Adrenal gland (tissue), 12 donors: ENCODE data around the gene DRD1. TPM values are rescaled to one million over a fixed set of nuclear protein-coding genes. Genes with fewer than 3 reads are reported as not detected.

ENCODE experiments used
- DNase-seq, 7 donors: peaks; one replicate each; pipeline ENCODE4 v3.0.0-alpha.2; 2019 to 2020
- H3K27ac ChIP-seq, 5 donors: fragments of 200-600 bp; sonication (generic) in 4 of 5; 1 replicate in 3 of 5; 2 replicates in 2 of 5; pipeline versions ENCODE4 v1.5.1 to v1.8.0; 2016 to 2020; ENCODE audit warnings: mild to moderate bottlenecking in 1 of 5
- H3K27me3 ChIP-seq: fragments of 200-600 bp; 2 replicates; pipeline ENCODE4 v1.8.0; 2021
- H3K36me3 ChIP-seq, 2 donors: fragments of 200-600 bp; replicated peaks in 1 of 2; 1 replicate in 1 of 2; 2 replicates in 1 of 2; pipeline versions ENCODE4 v1.5.1 to v1.8.0; 2018 to 2022
- H3K4me1 ChIP-seq, 2 donors: fragments of 200-600 bp; replicated peaks in 1 of 2; 1 replicate in 1 of 2; 2 replicates in 1 of 2; pipeline versions ENCODE4 v1.5.1 to v1.8.0; 2018 to 2021
- H3K4me3 ChIP-seq, 4 donors: fragments of 200-600 bp; sonication (generic) in 3 of 4; one replicate each; pipeline ENCODE4 v1.5.1; 2016 to 2018
- H3K9me3 ChIP-seq, 3 donors: fragments of 200-600 bp; sonication (generic) in 1 of 3; replicated peaks in 1 of 3; 1 replicate in 2 of 3; 2 replicates in 1 of 3; pipeline versions ENCODE4 v1.5.1 to v1.8.0; 2016 to 2021
- CTCF ChIP-seq, 6 experiments: fragments of 450-650 bp in 4 of 6; fragments of 200-600 bp in 2 of 6; sonication (generic) in 1 of 6; IDR thresholded peaks; 1 replicate in 5 of 6; 2 replicates in 1 of 6; pipeline versions ENCODE4 v1.5.1 to v1.8.0; 2016 to 2021; ENCODE audit warnings: antibody characterized with exemption in 6 of 6, mild to moderate bottlenecking in 2 of 6, moderate library complexity in 1 of 6
- POLR2A ChIP-seq, 2 donors: fragments of 450-650 bp; IDR thresholded peaks; one replicate each; pipeline ENCODE4 v1.6.1; 2017; ENCODE audit warnings: antibody characterized with exemption in 2 of 2, mild to moderate bottlenecking in 2 of 2, moderate library complexity in 1 of 2
- WGBS, 4 donors: extraction: QIAGEN DNeasy Blood & Tissue Kit in 2 of 4; methylation state at CpG; one replicate each; pipeline versions ENCODE4 v1.1.5 to v1.1.7; 2013 to 2017; 5-methylcytosine and 5-hydroxymethylcytosine counted together
- intact Hi-C, 2 donors: fragments of 100-400 bp; cut with DNase I; formaldehyde crosslinking; loops; one replicate each; pipeline versions ENCODE4 v1.14.1 to v1.15.0; 2022 to 2023
- polyA plus RNA-seq, 3 donors: library from polyadenylated mRNA; stranded (reverse); fragments of 200-250 nt in 2 of 3; fragments of 350-450 nt in 1 of 3; fragmentation: Illumina TruSeq in 1 of 3; extraction: RNeasy Lipid Tissue Mini Kit (QIAGEN cat#74804) in 1 of 3; gene quantifications; one replicate each; pipeline ENCODE4 v1.2.3, GENCODE V29; 2013 to 2014
- total RNA-seq, 9 donors: library from RNA; depleted of rRNA in 4 of 9; stranded (reverse); fragments of >200 nt in 4 of 9; fragments of 120-200 nt in 1 of 9; fragmentation: NEBNext Ultra II Directional in 1 of 9; extraction: Animal tissue kit (Norgen Biotek cat#: 25700) in 1 of 9; gene quantifications; one replicate each; pipeline versions ENCODE4 v1.1.0 to v1.2.4, GENCODE V29; 2013 to 2023
- donor health status: healthy with polysubstance abuse.
- donor health status: Bipolar disorder and iron deficiency.
- donor health status: DM: yes; HTN: yes; CAD: no.
- donor health status: DM: no; HTN: no; CAD: no.
- donor health status: DM: no; HTN: no; CAD: no.
- donor health status: DM: yes; HTN: yes; CAD: no.

The DRD1 gene
- total and polyA plus RNA-seq, 12 donors = under 0.01 to 1.3 (median 0.26) TPM

GRCh38 chr5:175394601-175395000 is 49.4 kb downstream of the DRD1 start:
- H3K4me3 ChIP-seq = no peak overlapping the region
- no peaks in the 10 kb centered on the region for H3K9me3 ChIP-seq
- H3K36me3 ChIP-seq = no peaks in the 10 kb centered on the region
- DNase-seq = no peak
- intact Hi-C loops = no loop called here
- WGBS, 4 donors = 61 to 76% (median 68%) methylated on average over 5 of the region's 5 CpGs
- H3K27me3 ChIP-seq = no peaks in the 10 kb centered on the region
- TF ChIP-seq POLR2A (IDR thresholded peaks at IDR 0.05) (no peak), CTCF (IDR thresholded peaks at IDR 0.05) (no peak)
- H3K27ac ChIP-seq = no peak overlapping the region
- H3K4me1 ChIP-seq = no peaks in the 10 kb centered on the region

DNA sequence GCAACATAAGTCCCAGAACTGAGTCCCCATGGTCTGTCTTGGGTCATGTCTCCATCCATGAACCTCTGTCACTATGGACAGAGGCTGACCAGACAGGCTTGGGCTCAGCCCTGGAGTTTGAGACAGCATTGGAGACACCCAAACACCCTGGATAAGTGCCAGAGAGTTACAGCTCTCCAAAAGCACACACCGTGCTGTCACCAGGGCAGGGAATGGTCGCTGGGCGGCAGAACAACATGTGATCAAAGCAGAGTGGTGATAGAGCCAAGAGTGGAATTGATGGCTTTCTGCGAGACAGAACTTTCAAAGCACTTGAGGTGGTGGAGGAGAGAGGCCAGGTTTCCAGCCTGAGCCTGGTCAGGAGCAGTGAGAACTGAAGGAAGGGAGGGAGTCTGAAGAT is 50.1 kb downstream of the DRD1 start:
- H3K4me1 ChIP-seq = no peaks in the 10 kb centered on the region
- WGBS, 4 donors = 46 to 66% (median 52%) methylated on average over 4 of the region's 4 CpGs
- intact Hi-C loops = no loop called here
- H3K27me3 ChIP-seq = no peaks in the 10 kb centered on the region
- no peaks in the 10 kb centered on the region for H3K36me3 ChIP-seq
- H3K27ac ChIP-seq = no peak overlapping the region
- H3K4me3 ChIP-seq = no peak overlapping the region
- DNase-seq = no peak
- TF ChIP-seq CTCF (IDR thresholded peaks at IDR 0.05) = no peak
- no peak for TF ChIP-seq POLR2A (IDR thresholded peaks at IDR 0.05)
- no peaks in the 10 kb centered on the region for H3K9me3 ChIP-seq

GRCh38 chr5:175392236-175392635 is 51.7 kb downstream of the DRD1 start:
- Histone ChIP-seq H3K4me1 (no peaks in the 10 kb centered on the region), H3K27ac (no peak overlapping the region), H3K27me3 (no peaks in the 10 kb centered on the region), H3K4me3 (no peak overlapping the region), H3K9me3 (no peaks in the 10 kb centered on the region), H3K36me3 (no peaks in the 10 kb centered on the region)
- WGBS, 4 donors = 80 to 83% (median 81%) methylated on average over 5 of the region's 5 CpGs
- DNase-seq = no peak
- TF ChIP-seq POLR2A (IDR thresholded peaks at IDR 0.05) (no peak), CTCF (IDR thresholded peaks at IDR 0.05) (no peak)
- intact Hi-C loops = no loop called here

DNA sequence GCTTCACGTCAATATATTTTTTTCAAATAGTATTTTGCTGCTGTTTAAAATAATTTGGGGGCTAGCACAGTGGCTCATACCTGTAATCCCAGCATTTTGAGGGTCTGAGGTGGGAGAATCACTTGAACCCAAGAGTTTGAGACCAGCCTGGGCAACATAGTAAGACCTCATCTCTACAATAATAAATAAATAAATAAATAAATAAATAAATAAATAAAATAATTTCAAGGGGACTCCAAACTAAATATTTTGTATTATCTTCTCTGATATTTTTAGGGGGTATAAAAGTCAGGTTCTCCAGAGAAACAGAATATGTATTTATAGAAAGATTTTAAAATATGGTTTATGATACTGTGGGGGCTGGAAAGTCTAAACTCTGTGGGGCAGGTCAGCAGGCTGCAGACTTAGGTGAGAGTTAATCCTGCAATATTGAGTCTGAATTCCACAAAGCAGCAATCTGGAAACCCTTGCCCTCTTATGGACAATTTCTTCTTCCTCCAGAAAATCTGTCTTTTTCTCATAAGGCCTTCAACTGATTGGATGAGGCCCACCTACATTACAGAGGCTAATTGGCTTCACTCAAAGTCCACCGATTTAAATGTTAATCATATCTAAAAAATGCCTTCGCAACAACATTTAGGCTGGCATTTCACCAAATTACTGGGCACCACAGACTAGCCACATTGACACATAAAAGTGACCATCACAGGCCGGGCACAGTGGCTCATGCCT is 53.5 kb downstream of the DRD1 start:
- Histone ChIP-seq H3K27me3 (no peaks in the 10 kb centered on the region), H3K36me3 (no peaks in the 10 kb centered on the region), H3K4me3 (no peak overlapping the region), H3K27ac (no peak overlapping the region), H3K4me1 (no peaks in the 10 kb centered on the region), H3K9me3 (no peaks in the 10 kb centered on the region)
- TF ChIP-seq CTCF (IDR thresholded peaks at IDR 0.05) (no peak), POLR2A (IDR thresholded peaks at IDR 0.05) (no peak)
- no peak for DNase-seq
- 85 to 93% (median 91%) methylated on average over 4 of the region's 4 CpGs for WGBS, 4 donors
- intact Hi-C loops = no loop called here

Other genes with a start within 250 kb of the DRD1 start
- gene SFXN1, start 34.4 kb upstream of the DRD1 start, total RNA-seq = 100 to 1,000 TPM in 1 of 9 donors, 10 to 100 TPM in 8; 34.0 to 142 (median 63.5) TPM
- 100 to 1,000 TPM in 1 of 3 donors, 10 to 100 TPM in 2; 10.1 to 102 (median 10.4) TPM for gene SFXN1, start 34.4 kb upstream of the DRD1 start, polyA plus RNA-seq
- gene HRH2, start 213.9 kb upstream of the DRD1 start, total RNA-seq = 1 to 10 TPM in 8 of 9 donors, under 1 TPM in 1; 0.22 to 7.3 (median 5.2) TPM
- gene HRH2, start 213.9 kb upstream of the DRD1 start, polyA plus RNA-seq = 1 to 10 TPM; 1.8 to 2.9 (median 2.7) TPM